ENCODE data around the gene SRY.

GRCh38 chrY:2787600-2787999 lies at the start of gene SRY:
- no peak for TF ChIP-seq POLR2A (IDR thresholded peaks at IDR 0.05)
- no peak for TF ChIP-seq CTCF (IDR thresholded peaks at IDR 0.05)

Data from testis (tissue), 2 donors.